ENCODE data around the gene ING2.
"Not testable (repeated sequence)": the region's sequence is repeated elsewhere in the genome, so short reads cannot be mapped to it uniquely, and the experiment has no call there.

The ING2 gene, protein sequence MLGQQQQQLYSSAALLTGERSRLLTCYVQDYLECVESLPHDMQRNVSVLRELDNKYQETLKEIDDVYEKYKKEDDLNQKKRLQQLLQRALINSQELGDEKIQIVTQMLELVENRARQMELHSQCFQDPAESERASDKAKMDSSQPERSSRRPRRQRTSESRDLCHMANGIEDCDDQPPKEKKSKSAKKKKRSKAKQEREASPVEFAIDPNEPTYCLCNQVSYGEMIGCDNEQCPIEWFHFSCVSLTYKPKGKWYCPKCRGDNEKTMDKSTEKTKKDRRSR

DNA sequence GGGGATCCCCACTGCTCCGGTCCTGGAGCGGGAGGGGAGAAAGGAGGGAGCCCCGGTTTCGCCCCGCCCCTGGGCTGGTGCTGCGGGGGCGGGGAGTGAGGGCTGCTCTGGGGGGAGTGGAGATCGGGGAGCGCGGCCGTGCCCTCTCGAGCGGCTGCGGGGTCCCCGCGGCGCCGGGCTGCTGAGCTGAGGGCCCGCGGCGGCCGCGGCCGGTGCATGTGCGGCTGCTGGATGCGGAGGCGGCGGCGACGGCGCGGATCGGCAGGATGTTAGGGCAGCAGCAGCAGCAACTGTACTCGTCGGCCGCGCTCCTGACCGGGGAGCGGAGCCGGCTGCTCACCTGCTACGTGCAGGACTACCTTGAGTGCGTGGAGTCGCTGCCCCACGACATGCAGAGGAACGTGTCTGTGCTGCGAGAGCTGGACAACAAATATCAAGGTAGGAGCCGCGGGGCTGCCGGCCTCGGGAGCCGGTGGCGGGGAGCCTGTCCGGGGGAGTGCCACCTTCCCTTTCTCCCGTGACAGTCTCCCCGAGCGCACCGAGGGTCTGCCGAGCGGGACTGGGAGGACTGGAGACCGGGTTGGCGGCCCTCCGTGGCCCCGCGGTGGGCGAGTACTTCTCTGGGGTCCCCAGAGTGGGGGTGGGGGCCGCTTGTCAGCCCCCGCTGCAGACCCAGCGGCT is at the start of gene ING2:
TSS of gene ING2 (plus strand) at position 129 of the 681 bp plus-strand sequence. CDS start at position 267, 138 bp downstream.
- peak; percentile 85 for DNase-seq (ENCODE audit: low spot score)

- no peak for DNase-seq (ENCODE audit: low spot score)
Observed at GRCh38 chr4:183455431-183456195, 49.2 kb upstream of the ING2 start.

DNA sequence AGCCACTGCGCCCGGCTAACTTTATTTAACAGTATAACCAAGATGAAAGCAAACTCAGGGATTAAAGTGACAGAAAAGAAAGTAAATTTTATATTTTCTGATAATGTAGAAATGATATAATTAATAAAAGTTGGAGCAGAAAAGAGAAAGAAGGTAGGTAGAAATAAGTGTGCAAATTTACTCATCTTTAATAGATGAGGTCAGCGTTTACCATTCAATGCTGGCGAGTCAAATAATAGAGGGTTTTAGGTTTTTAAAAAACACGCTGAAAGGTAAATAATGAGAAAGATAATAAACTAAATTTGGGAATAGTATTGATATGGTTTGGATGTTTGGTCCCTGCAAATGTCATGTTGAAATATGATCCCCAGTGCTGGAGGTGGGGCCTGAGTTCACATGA is 46.9 kb upstream of the ING2 start:
- no peak for DNase-seq (ENCODE audit: low spot score)

- not testable (repeated sequence) for DNase-seq (ENCODE audit: low spot score)
Observed at GRCh38 chr4:183463903-183464619, 40.8 kb upstream of the ING2 start.

- not testable (repeated sequence) for DNase-seq (ENCODE audit: low spot score)
Observed at GRCh38 chr4:183465879-183466278, 39.0 kb upstream of the ING2 start.

DNA sequence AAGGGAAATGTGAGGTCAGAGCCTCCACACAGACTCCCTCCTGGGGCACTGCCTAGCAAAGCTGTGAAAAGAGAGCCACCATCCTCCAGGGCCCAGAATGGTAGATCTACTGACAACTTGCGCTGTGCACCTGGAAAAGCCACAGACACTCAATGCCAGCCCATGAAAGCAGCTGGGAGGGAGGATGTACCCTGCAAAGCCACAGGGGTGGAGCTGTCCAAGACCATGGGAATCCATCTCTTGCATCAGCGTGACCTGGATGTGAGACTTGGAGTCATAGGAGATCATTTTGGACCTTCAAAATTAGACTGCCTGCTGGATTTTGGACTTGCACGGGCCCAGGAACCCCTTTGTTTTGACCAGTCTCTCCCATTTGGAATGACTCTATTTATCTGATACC is 37.6 kb upstream of the ING2 start:
- no peak for DNase-seq (ENCODE audit: low spot score)

DNA sequence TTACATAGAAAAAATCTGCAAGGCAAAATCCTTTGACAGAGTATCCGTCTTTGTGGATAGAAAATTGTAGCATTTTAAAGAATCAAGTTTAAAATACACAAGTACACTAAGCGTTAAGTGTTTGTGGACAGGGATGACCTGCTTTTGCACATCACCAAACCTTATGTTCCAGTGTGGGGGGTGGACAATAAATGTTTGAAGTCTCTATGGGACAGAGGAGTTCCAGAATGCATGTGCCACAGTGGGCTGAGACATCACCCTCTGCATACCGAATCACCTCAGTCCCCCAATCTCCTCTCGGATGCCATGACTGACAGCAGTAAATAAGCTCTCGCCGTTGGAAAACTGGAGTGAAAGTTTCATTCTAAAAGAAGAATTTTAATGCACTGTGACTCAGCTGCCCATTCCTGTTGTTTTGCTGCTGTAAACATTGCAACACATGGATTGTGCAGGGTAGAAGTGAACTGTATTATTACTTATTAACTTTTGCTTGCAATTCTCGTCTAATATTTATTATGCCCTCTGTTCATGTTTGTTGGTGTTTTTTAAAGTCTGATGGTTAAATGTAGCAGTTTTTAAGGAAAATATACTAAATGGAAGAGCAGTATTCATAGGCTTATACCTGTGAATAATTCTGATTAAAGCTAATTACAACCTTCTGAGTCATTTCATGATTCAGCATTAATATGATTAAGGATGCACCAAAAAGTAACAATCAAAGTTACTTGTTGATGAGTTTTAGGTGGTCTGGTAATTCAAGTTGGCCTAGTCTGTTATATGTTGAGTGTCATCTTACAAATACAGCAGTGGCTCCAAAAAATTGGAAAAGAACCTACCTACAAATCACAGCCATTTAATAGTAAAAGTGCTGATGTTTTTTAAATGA is 36.4 kb upstream of the ING2 start:
- DNase-seq (ENCODE audit: low spot score): no peak

DNA sequence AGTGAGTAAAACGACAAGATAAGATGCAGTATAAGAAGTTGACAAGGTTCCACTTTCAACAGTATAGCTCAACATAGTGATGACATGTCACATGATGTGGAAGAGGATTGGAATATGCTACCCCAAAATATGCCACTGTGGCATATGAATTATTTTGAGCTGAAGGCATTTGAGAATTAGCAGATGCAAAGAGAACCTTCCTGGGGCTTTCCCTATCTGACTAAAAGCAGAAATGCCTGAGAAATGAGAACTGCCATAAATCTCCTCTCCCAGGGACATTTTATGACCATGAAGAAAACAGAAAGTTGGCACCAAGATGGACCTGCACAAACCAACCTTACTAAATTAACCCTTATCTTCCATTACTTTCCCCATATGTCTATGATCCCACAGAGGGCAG is 35.6 kb upstream of the ING2 start:
- no peak for DNase-seq (ENCODE audit: low spot score)

GRCh38 chr4:183469936-183470335 is 34.9 kb upstream of the ING2 start:
- DNase-seq (ENCODE audit: low spot score): no peak

DNA sequence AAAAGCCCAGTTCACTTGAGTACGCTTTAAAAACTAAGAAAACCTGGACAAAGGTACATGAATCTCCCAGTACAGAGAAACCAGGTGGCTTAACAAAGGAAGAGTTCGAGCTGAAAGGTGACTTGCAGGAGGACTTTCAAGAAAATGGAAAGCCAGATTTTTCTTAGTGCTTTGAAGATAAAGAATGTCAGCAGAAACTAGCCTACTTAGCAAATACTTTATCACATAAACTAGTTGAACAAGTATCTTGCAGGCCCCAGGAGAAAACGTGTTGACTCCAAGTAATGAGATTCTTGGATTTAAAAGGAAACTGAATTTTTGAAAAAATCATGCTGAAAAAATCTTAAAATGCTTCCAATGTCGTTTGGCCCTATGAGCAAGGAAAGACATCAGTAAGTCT is 34.0 kb upstream of the ING2 start:
- DNase-seq (ENCODE audit: low spot score): no peak

- peak; percentile 80 for DNase-seq (ENCODE audit: low spot score)
Observed at GRCh38 chr4:183471946-183472708, 32.7 kb upstream of the ING2 start.

DNA sequence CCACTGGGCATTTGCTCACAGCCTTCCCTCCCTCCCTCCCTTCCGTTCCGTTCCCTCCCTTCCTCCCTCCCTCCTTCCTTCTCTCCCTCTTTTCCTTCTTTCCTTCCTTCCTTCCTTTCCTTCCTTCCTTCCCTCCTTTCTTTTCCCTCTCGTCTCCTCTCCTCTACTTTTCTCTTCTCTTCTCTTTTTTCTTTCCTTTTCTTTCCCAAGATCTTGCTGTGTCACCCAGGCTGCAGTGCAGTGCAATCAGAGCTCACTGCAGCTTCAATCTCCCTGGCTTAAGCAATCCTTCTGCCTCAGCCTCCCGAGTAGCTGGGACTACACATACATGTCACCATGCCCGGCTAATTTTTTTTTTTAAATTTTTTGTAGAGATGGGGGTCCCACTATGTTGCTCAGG is 26.7 kb upstream of the ING2 start:
- DNase-seq (ENCODE audit: low spot score): no peak

- no peak for DNase-seq (ENCODE audit: low spot score)
Observed at GRCh38 chr4:183478926-183479325, 25.9 kb upstream of the ING2 start.

DNA sequence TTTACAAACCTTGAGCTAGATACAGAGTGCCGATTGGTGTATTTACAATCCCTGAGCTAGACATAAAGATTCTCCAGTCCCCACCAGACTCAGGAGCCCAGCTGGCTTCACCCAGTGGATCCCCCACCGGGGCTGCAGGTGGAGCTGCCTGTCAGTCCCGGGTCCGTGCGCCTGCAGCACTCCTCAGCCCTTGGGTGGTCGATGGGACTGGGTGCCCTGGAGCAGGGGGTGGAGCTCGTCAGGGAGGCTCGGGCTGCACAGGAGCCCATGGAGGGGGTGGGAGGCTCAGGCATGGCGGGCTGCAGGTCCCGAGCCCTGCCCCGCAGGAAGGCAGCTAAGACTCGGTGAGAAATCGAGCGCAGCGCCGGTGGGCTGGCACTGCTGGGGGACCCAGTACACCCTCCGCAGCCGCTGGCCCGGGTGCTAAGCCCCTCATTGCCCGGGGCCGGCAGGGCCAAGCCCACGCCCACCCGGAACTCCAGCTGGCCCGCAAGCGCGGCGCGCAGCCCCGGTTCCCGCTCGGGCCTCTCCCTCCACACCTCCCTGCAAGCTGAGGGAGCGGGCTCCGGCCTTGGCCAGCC is 22.3 kb upstream of the ING2 start:
- not testable (repeated sequence) for DNase-seq (ENCODE audit: low spot score)

DNA sequence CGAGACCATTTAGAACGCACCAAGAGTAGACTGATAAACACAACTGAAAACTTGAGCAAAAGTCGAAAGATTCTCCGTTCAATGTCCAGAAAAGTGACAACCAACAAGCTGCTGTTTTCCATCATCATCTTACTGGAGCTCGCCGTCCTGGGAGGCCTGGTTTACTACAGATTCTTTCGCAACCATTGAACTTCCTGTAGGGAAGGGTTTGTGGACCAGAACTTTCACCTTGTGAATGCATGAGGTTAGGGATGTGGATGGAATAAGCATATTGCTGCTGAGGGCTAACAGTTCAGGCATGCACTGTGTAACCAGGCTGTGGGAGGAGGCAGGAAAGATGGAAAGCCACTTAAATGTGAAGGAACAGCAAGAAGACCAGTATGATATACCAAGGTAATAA is 20.9 kb upstream of the ING2 start:
- no peak for DNase-seq (ENCODE audit: low spot score)

- DNase-seq (ENCODE audit: low spot score): no peak
Observed at GRCh38 chr4:183485411-183486160, 19.3 kb upstream of the ING2 start.

DNA sequence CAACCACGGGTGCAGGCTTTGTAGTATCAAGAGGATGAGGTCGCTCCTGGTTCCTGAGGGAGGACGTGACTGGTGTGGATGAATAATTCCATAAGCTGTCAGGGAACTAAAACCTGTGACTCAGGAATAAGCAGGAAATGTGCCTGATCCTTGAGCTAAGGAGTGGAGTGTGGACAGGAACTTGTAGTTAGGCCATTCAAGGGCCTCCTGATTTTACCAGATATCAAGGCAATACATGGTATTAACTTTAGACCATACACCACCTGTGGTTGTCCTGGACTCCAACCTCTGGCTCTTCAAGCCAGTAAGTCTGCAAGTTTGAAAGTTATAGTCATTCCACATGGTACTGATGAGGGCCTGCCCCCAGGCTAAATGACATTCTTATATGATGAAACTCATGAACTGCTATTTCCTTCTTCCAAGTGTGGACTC is 12.1 kb upstream of the ING2 start:
- no peak for DNase-seq (ENCODE audit: low spot score)

DNA sequence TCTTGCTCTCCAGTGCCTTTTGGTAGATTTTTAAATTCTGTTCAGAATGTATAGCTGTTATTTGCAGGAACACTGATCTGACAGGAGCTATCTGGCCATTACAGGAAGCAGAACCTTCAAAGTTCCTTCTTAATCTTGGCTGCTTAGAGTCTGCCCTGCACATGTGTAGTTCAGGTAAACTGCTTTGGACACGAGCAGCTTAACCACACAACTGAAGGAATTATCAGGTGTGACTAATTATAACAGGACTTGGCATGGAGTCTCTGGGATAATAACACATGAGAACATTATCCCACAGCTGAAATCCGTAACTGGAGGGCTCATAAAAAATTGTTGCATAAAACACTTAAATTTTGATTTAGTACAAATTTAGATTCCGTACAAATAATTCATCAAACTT is 11.6 kb upstream of the ING2 start:
- DNase-seq (ENCODE audit: low spot score): no peak

DNA sequence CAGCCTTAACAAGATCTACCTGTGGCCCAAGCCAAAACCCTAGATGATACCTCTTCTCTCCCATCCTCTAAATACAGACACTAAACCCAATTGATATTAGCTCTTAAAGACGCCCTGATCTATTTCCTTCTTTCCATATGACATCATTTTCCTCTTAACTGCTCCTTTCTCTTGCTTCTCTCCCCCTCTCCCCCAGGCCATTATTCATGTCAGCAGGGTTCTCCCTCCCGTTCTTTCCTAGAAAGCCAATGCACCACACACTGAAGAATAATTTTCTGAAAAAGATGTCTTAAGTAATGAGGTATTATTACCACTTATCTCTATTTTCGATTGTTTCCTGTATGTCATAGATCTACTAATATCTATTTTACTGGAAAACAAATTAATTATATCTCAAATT is 9.7 kb upstream of the ING2 start:
- no peak for DNase-seq (ENCODE audit: low spot score)
